Vagina (tissue), 2 donors: ENCODE results near the gene GP1BB. TPM values are rescaled to one million over a fixed set of nuclear protein-coding genes. Genes with fewer than 3 reads are reported as not detected.

Experiments used
- DNase-seq, 2 donors: peaks; one replicate each; pipeline ENCODE4 v3.0.0-alpha.2; 2017; ENCODE audit errors: extremely low spot score in 2 of 2
- H3K27ac ChIP-seq: fragments of 200-600 bp; sonication (generic); one replicate; pipeline ENCODE4 v1.5.1; 2019
- H3K27me3 ChIP-seq: fragments of 200-600 bp; sonication (generic); one replicate; pipeline ENCODE4 v1.5.1; 2019
- H3K36me3 ChIP-seq, 2 donors: fragments of 200-600 bp; sonication (generic); one replicate each; pipeline ENCODE4 v1.5.1; 2017 to 2019
- H3K4me1 ChIP-seq: fragments of 200-600 bp; sonication (generic); one replicate; pipeline ENCODE4 v1.5.1; 2019
- H3K4me3 ChIP-seq, 2 donors: fragments of 200-600 bp; sonication (generic); 1 replicate in 1 of 2; 2 replicates in 1 of 2; pipeline ENCODE4 v1.5.1; 2016 to 2019
- H3K9me3 ChIP-seq: fragments of 200-600 bp; sonication (generic); one replicate; pipeline ENCODE4 v1.5.1; 2019
- CTCF ChIP-seq, 3 experiments: fragments of 450-650 bp in 2 of 3; fragments of 200-600 bp in 1 of 3; sonication (generic) in 1 of 3; IDR thresholded peaks; one replicate each; pipeline ENCODE4 v1.5.1; 2017 to 2019; ENCODE audit warnings: antibody characterized with exemption in 3 of 3, mild to moderate bottlenecking in 2 of 3, moderate library complexity in 2 of 3
- POLR2A ChIP-seq, 2 donors: fragments of 450-650 bp; IDR thresholded peaks; one replicate each; pipeline ENCODE4 v1.6.1; 2017; ENCODE audit warnings: antibody characterized with exemption in 2 of 2, mild to moderate bottlenecking in 2 of 2, moderate library complexity in 2 of 2
- POLR2AphosphoS5 ChIP-seq, 2 donors: sonication (generic); formaldehyde crosslinking; IDR thresholded peaks; one replicate each; pipeline ENCODE4 v1.9.0; 2017; ENCODE audit warnings: antibody characterized with exemption in 2 of 2, mild to moderate bottlenecking in 2 of 2, low read depth in 1 of 2; ENCODE audit not compliant: insufficient read depth in 1 of 2
- intact Hi-C: fragments of 100-400 bp; cut with DNase I; formaldehyde crosslinking; loops from one replicate; pipeline ENCODE4 v1.15.1; 2023
- total RNA-seq: library from RNA; depleted of rRNA; stranded (reverse); fragments of >200 nt; gene quantifications from one replicate; pipeline ENCODE4 v1.2.3, GENCODE V29; 2016

The GP1BB gene
- total RNA-seq, 1 donor from 2014 or later = 14.5 TPM

GRCh38 chr22:19748139-19748538 is 24.8 kb downstream of the GP1BB start:
- no peaks in the 10 kb centered on the region for H3K27me3 ChIP-seq
- no peak overlapping the region for H3K27ac ChIP-seq
- no peaks in the 10 kb centered on the region for H3K9me3 ChIP-seq
- TF ChIP-seq POLR2A (IDR thresholded peaks at IDR 0.05) (no peak), CTCF (IDR thresholded peaks at IDR 0.05) (no peak), POLR2AphosphoS5 (IDR thresholded peaks at IDR 0.05; ENCODE audit: insufficient read depth in 1 of 2, low read depth in 1 of 2) (no peak)
- intact Hi-C loops = no loop called here
- H3K36me3 ChIP-seq = no peaks in the 10 kb centered on the region
- H3K4me3 ChIP-seq = no peak overlapping the region
- DNase-seq = no peak
- no peaks in the 10 kb centered on the region for H3K4me1 ChIP-seq

- H3K27me3 ChIP-seq = no peaks in the 10 kb centered on the region
- intact Hi-C loops = no loop called here
These were observed 25.8 kb downstream of the GP1BB start for GRCh38 chr22:19748991-19749664.

GRCh38 chr22:19749876-19750275 is 26.5 kb downstream of the GP1BB start:
- Histone ChIP-seq H3K9me3 (no peaks in the 10 kb centered on the region), H3K4me3 (no peak overlapping the region), H3K4me1 (peaks cover 2% of the 10 kb centered on the region), H3K36me3 (no peaks in the 10 kb centered on the region), H3K27ac (no peak overlapping the region), H3K27me3 (peaks cover 2% of the 10 kb centered on the region)
- intact Hi-C loops = no loop called here
- TF ChIP-seq POLR2A (IDR thresholded peaks at IDR 0.05) (no peak), POLR2AphosphoS5 (IDR thresholded peaks at IDR 0.05; ENCODE audit: insufficient read depth in 1 of 2, low read depth in 1 of 2) (no peak), CTCF (IDR thresholded peaks at IDR 0.05) (no peak)
- no peak for DNase-seq

More at GRCh38 chr22:19748991-19749664, 25.8 kb downstream of the GP1BB start:
- no peak for DNase-seq
- Histone ChIP-seq H3K4me3 (no peak overlapping the region), H3K27ac (no peak overlapping the region), H3K36me3 (no peaks in the 10 kb centered on the region), H3K9me3 (no peaks in the 10 kb centered on the region), H3K4me1 (no peaks in the 10 kb centered on the region)
- TF ChIP-seq POLR2A (IDR thresholded peaks at IDR 0.05) (no peak), POLR2AphosphoS5 (IDR thresholded peaks at IDR 0.05; ENCODE audit: insufficient read depth in 1 of 2, low read depth in 1 of 2) (no peak), CTCF (IDR thresholded peaks at IDR 0.05) (no peak)

- no peak overlapping the region for H3K4me3 ChIP-seq
- H3K27me3 ChIP-seq = peaks cover 6% of the 10 kb centered on the region
- H3K27ac ChIP-seq = no peak overlapping the region
- intact Hi-C loops = no loop called here
- TF ChIP-seq CTCF (IDR thresholded peaks at IDR 0.05) (no peak), POLR2A (IDR thresholded peaks at IDR 0.05) (no peak), POLR2AphosphoS5 (IDR thresholded peaks at IDR 0.05; ENCODE audit: insufficient read depth in 1 of 2, low read depth in 1 of 2) (no peak)
- H3K36me3 ChIP-seq = no peaks in the 10 kb centered on the region
- no peaks in the 10 kb centered on the region for H3K9me3 ChIP-seq
- no peak for DNase-seq
- peaks cover 12% of the 10 kb centered on the region for H3K4me1 ChIP-seq
These were observed 27.5 kb downstream of the GP1BB start for GRCh38 chr22:19750507-19751490.
